NCI-H2196 treated with DMSO at 0.1 percent for 48 hours (cell line): Measurements from ENCODE around the gene MT1B.
"Not testable (repeated sequence)": the region's sequence is repeated elsewhere in the genome, so short reads cannot be mapped to it uniquely, and the experiment has no call there.

Source experiments
- DNase-seq: peaks from one replicate; lab custom pipeline; 2025; ENCODE audit not compliant: unreplicated experiment; lab: John Stamatoyannopoulos, UW

Gene MT1B

DNA sequence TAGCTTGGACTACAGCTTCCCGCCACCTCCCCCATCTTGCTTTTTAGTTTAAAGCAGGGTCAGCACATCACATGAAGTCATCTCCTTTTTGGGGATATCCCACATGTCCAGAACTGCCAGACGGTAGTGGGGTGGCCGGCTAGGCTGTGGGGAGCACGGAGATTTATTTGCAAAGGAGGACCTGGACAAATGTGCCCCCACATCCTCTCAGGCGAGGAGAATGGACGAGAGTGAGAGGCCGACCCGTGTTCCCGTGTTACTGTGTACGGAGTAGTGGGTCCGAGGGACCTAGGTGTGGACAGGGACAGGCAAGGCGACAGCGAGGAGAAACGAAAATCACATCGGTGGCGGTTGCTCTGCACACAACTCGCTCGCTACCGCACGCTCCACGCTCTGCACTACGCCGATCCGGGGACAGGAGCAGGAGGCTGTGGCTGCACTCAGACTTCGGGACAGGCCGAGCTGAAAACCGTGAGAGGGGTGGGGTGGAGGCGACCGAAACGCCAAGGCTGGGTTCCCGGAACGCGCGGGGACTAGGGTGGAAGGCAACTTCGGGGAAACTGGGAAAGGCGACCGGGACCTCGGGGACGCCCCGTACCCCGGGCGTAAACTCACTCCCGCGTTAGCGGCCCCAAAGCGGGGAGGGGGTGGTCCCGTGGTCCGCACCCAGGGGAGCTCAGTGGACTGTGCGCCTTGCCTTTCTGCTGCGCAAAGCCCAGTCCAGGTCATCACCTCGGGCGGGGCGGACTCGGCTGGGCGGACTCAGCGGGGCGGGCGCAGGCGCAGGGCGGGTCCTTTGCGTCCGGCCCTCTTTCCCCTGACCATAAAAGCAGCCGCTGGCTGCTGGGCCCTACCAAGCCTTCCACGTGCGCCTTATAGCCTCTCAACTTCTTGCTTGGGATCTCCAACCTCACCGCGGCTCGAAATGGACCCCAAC is 13.6 kb upstream of the MT1B start, which contains the start of gene MT1A:
Gene MT1A, plus strand, starts transcription at position 853 of the 937 bp plus-strand sequence. Its CDS starts 73 bp downstream, at position 926.
- DNase-seq, result no peak

DNA sequence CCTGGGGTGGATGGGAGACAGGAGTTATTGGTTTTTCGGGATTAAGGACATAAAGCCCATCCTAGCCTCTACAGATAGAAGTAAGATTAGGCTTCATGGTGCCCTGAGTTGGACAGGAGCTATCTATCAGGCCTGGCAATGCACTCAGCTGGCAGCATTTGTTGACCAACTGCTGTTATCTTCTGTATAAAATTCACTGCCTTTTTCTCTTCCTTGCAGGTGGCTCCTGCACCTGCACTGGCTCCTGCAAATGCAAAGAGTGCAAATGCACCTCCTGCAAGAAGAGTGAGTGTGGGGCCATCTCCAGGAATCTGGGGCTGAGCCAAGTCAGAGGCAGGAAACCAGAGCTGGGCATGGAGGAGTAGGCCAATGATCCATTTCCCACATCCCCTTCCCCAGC is 12.6 kb upstream of the MT1B start:
- no peak for DNase-seq

DNA sequence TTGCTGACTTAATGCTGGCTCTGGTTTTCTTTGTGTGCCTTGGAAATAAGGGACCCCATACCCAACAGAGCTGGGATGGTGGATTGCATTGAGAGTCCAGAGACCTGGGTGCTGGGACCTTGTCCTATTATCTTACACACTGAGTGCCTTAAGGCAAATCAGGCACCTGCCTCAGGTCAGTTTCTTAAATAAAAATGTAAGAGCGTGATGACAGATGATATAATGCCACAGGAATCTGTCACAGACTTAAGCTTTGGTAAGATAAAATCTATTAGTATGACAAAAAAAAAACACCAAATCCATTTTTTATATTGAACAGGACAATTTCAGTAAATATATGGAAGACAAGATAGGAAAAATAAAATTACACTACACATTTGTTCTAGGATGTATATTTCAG is 11.6 kb upstream of the MT1B start:
- DNase-seq, result no peak

DNA sequence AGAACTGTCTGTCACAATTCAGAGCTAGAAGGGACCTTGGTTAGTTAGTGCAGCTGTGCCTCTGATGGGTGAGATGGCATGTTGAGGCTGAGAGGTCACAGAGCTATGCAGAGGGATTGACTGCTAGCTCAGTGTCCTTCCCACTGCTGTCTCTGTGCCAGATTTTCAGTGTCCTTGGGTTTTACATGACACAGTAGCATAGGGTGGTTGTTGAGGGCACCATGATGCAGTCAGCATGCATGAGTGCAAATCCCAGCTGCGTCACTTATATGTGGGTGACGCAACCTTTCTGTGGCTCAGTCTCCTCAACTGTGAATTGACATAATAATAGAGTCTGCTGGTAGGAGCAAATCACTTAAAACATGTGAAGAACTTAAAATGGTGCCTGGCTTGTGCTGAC is 10.5 kb upstream of the MT1B start:
- no peak for DNase-seq

DNA sequence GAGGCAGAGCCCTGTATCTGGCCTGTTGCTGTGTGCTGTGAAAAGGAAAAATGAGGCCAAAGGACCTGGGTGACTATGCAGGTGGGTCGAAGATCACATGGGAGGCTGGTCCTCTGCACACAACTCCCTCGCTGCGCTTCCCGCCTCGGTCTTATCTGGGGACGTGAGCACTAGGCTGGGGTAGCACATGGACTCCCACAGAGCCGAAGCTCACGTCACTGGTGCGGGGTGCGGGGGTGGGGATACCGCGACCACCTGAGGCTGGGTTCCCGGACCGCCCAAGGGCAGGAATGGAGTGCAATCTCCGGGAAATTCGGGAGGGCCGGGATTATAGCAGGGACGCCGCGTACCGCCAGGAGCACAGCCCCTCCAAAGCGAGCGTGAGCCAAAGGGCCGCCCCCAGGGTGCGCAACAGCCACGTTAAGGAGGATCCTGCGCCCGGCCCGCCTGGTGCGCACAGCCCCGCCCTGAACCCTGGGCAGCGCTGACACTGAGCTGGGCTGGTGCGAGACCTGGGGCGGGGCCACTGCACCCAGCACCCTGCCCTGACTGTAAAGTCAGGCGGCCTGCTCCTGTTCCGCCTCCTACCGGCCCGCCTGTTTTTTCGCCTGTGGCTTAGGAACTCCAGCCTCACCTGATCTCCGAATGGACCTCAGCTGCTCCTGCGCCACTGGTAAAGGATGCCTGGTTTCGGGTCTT is 8.5 kb upstream of the MT1B start:
- no peak for DNase-seq

DNA sequence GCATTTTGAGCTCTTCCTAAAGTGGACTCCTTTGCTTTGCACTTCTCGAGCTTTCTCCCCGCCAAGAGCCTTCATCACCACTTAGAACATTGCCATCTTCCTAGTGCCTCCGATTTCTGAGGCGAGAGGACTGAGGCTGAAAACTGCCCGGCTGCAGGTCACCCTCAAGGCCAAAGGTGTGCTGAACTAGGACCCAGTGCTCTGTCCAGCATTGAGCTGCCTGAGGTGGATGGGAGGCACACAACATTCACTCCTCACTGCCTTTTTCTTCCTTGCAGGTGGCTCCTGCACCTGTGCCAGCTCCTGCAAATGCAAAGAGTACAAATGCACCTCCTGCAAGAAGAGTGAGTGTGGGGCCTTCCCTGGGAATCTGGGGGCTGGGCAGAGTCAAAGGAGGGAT is 7.9 kb upstream of the MT1B start:
- DNase-seq, result no peak

DNA sequence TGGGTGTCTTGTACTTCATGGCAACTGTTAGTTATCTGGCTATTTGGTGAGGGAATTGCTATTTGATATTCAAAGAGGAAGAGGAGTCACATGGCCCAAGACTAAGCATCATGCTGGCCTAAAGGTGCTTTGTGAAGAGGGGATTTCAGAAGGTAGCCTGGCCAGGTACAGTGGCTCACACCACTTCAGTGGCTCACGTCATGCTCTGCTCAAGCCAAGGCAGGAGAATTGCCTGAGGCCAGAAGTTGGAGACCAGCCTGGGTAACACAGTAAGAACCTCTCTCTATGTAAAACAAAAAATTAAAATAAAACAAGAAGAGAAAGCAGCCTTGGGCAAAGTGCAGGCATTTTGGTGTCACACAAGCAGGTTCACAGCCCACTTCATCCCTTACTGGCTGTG is 6.4 kb upstream of the MT1B start:
- DNase-seq, result no peak

DNA sequence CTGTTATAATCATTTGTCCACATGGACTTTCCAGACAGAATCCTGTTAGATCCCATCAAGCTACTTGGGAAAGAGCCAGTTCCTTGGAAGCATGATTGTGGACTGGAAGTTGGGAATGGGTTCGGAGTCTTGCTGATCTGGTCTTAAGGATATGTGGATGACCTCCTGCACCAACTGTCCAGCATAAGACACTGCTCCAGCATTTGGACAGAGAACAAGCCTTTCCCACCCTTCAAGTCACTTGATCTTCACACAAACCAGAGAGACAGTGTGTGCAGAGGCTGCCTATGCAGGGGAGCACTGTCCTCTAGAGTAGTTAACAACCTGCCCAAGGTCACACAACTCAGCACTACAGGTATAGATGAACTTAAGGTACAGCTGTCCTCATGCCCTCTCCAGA is 5.8 kb upstream of the MT1B start:
- DNase-seq, result no peak

DNA sequence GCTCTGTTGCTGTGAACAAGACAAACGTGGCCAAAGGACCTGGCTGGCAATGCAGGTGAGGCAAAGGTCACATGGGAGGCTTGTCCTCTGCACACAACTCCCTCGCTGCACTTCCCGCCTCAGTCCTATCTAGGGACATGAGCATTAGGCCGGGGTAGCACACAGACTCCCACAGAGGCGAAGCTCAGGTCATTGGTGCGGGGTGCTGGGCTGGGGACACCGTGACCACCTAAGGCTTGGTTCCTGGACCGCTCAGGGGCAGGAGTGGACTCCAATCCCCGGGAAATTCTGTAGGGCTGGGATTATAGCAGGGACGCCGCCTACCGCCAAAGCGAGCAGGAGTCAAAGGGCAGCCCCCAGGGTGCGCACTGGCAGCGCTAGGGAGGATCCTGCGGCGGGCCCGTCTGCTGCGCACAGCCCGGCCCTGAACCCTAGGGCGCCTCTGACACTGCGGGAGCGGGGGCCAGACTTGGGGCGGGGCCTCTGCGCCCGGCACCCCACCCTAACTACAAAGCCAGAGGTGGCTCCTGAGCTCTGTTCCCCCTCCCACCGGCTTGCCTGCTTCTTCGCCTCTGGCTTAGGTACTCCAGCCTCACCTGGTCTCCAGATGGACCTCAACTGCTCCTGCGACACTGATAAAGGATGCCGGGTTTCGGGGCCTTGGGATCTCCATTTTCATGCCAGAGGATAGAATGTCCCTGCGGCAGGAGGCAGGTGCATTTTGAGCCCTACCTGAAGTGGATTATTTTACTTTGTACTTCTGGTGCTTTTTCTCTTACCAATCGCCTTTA is 3.9 kb upstream of the MT1B start:
- DNase-seq, result no peak

DNA sequence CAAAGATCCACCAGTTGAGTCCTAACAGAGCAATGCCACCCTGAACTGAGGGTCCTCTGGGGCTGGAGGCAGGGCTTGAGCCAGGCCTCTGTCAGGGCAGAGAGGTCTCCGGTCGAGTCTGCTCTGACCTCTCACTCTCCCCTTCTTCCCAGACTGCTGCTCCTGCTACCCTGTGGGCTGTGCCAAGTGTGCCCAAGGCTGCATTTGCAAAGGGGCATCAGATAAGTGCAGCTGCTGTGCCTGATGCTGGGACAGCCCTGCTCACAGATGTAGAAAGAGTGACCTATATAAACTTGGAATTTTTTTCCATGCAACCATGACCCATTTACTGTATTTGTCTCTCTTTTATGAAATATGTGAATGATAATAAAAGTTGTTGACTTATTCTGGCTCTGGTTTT is 2.4 kb upstream of the MT1B start:
- DNase-seq, result no peak

DNA sequence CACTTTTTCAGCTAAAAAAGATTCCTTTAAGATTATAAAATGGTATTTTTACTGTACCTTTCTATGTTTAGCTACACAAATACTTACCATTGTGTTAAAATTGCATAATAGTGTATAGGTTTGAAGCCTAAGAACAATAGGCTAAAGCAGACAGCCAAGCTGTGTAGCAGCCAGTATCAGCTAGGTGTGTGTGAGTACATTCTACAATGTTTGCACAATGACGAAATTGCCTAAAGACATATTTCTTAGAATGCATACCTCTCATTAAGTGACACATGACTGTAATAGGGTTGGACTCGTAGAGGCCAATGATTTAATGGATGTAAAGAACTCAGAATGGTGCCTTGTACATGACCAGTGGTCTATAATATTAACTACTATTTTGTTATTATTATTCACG is 1.9 kb upstream of the MT1B start:
- DNase-seq, result no peak

DNA sequence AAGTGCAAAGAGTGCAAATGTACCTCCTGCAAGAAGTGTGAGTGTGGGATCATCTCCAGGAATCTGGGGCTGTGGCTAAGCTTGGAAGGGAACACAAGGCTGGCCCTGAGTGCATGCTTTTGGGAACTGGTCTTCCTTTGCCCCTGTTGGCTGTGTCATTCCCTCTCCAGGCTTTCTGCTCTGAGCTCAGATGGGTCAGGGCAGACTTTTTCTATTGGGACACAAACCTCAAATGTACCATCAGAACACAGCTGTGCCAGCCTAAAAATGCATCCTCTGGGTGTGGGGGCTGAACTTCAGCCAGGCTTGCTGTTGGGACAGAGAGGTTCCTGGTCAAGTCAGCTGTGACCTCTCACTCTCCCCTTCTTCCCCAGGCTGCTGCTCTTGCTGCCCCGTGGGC is 914 bp downstream of the MT1B start:
- no peak for DNase-seq

DNA sequence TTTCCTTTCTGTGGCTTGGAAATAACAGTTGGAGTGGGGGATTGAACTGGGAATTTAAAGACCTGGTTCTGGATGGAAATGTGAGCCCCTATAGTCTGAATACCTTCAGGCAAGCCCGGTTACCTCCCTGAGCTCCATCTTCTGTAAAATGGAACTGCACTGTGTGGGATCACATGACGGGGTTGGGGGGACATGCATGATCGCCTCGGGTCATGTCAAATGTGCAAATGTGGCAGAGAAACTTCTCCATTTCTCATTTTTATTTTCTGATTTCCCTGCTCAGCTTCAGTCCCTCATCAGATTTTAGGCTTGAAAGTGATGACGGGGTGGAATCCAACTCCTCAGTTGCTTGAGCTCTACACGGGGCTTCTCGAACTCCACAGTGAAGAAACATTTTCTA is 1.5 kb downstream of the MT1B start:
- DNase-seq, result no peak

DNA sequence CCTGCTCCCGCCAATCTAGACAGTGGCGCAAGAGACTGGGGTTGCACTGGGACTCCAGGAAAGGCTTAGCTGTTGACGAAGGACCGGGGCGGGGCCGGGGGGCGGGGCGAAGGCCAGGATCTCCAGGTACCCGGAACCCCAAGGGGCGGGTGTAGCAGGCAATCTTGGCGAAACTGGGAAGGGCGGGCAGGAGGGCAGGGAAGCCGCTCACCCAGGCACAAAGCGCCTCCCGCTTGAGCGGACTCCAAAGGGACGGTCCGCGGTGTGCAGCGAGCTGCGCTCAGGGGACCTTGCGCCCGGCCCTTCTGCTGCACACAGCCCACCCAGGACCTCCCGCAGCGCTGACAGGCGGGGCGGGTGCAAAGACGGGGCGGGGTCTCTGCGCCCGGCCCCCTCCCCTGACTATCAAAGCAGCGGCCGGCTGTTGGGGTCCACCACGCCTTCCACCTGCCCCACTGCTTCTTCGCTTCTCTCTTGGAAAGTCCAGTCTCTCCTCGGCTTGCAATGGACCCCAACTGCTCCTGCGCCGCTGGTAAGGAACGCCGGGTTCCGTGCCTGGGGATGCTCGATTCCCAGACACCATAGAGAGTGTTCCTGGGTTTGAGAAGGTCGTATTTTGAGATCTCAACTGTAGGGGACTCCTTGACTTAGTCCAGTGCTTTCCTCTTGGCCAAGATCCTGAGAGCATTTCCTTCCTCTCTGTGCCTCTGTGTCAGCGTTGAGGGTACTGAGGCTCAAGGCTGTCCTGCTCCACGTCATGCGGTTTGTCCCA is 6.1 kb downstream of the MT1B start, which contains the start of gene MT1F:
Gene MT1F, plus strand, starts transcription at position 405 of the 772 bp plus-strand sequence. Its CDS starts 100 bp downstream, at position 505.
- no peak for DNase-seq

DNA sequence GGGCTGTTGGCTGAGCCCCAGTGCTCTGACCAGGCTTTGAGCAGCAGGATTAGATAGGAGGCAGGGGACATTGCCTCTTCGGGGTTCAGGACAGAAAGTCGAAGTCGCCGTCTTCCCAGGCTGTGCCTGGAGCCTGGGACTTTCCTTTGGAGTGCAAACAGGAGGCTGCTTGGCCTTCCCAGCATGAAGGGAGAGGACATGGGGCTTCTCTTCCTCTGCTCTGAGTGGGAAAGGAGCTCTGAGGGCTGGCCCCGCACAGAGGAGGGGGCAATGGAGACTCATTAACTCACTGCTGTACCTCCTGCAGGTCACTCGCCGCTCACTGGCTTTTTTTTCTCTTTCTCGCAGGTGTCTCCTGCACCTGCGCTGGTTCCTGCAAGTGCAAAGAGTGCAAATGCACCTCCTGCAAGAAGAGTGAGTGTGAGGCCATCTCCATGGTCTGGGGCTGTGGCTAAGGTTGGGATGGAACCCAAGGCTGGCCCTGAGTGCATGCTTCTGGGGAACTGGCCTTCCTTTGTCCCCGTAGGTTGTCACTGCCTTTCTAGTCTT is 6.7 kb downstream of the MT1B start:
- DNase-seq, result no peak

DNA sequence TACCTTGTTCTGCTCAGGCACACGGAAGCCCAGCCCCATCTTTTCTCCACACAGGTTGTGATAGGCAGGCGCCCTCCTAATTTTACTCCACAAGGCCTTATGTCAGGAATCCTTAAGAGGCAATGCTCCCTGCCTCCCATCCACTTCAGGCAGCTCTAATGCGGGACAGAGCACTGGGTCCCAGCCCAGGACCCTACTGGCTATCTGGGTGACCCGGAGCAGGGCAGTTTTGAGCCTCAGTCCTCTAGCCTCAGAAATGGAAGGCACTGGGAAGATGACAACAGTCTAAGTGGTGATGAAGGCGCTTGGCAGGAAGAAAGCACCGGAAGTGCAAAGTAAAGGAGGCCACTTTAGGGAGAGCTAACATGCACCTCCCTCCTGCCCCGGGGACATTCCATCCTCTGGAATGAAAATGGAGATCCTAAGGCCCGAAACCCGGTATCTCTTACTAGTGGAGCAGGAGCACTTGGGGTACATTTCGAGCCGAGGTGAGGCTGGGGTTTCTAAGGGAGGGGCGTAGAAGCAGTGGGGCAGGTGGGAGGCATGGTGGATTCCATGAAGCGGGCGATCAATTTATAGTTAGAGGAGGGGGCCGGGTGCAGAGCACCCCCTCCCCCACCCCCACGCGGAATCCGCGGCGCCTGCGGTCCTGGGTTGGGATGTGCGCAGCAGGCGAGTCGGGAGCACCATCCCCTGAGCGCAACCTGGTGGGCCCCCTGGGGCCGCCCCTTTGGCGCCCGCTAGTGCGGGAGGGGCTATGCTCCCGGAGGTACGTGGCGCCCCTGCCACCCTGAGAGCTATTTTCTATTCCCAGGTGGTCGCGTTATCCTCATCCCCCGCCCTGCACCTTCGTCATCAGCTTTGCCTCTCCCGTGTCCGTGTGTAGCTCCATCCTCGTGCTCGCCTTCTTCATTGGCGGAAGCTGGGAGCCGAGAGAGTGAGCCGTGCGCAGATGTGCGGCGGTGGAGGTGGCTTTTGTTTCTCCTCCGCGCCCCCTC is 11.0 kb downstream of the MT1B start:
- DNase-seq, result no peak

DNA sequence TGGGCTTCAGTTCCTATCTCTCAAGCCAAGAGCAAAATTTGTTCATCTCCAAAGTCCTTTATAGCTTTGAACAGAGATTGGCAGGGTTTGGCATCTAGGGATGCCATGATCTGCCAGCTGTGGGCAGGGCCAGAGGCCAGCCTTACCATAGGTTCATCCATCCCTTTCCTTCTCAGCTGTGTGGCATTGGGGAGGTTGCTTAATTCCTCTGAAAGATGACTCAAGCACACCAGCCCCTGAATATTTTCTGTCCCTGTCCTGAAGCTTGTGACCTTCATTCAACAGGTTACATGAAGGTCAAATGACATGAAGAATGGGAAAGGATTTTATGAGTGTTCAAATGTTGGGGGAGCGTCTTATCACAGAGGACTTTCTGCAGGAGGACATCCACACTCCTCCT is 12.8 kb downstream of the MT1B start:
- DNase-seq, result no peak

DNA sequence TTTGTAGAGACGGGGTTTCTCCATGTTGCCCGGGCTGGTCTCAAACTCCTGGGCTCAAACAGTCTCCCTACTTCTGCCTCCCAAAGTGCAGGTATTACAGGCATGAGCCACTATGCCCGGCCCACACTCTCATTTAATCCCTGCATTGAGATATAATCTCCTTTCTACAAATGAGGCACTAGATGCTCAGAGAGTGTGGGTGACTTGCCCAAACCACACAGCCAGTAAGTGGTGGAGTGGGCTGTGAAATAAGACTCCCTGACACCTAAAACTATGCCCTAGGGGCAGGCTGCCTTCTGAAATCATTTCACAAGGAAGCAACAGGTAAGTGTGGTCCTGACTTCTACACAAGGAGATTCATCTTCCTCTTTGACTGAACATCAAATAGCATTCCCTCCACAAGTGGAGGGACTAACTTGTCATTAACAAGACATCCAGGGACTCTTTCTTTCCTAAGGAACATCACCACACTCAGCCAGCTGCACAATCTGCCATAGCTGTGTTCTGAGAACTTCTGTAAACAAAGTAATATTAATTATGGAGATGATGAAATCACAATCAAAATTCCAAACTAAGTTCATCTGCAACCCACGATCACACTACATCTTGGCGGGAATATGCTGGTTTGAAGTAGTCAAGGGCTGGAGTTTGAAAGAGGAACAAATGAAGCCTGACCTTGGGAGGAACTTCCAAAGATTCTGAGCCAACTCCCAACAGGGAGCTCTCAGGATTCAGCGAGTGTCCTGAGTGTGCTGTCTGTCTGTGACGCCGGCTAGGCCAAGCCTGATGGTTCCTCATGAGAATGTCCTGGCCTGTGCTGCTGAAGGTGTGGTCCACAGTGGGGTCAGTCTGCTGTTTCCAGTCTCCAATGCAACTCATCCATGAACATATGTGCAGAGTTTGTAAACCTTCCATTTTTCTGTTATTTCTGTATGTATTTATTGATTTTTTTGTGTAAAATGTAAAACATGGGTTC is 13.9 kb downstream of the MT1B start:
- DNase-seq, result not testable (repeated sequence)
